MM.1S (cell line): ENCODE measurements around the gene HOXC9.

Experiments
- EZH2 ChIP-seq: fragments of 300-600 bp; sonication (generic); optimal IDR thresholded peaks from 2 replicates; pipeline ENCODE3; 2017; ENCODE audit warnings: low read depth, mild to moderate bottlenecking, antibody characterized with exemption, low read length, mixed read lengths
- EZH2phosphoT487 ChIP-seq: fragments of 300-600 bp; sonication (generic); IDR thresholded peaks from 2 replicates; pipeline ENCODE4 v1.6.1; 2018; ENCODE audit warnings: antibody characterized with exemption, low read length

GRCh38 chr12:54041097-54041690 is 41.2 kb downstream of the HOXC9 start:
- TF ChIP-seq EZH2phosphoT487 (no peak), EZH2 (no peak)
